NCI-H2029 (cell line): ENCODE results near the gene SDSL.

Experiments used
- DNase-seq: peaks from one replicate; lab custom pipeline; 2025; lab: John Stamatoyannopoulos, UW

The SDSL gene

DNA sequence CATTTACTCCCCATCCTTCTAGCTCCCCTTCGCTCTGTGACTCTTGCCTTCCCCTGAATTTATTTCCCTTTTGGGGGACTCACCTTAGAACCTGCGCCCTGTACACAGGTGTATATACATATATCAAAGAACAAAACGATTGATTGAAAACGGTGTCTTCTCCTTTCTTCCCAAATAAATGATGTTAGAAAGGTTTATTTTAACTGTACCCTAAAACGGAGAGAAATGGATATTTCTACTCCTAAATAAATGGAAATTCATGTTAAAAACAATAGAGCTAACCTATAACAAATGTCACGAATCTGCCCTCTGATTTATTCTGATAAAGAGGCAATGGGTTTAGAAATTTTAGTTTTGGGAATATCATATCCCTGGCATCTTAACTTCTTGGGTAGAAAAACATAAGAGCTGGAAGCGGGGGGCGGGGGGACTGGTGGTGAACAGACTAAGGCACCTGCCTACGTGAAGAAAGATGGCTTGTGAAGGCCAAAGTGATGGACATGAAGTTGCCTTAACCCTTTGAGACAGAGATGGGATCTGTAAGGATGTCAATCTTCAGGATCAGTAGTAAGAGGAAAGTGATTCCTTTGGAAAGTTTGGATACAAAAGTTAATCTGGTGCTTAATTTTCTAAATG, 58.3 kb downstream of the SDSL start:
- no peak for DNase-seq

DNA sequence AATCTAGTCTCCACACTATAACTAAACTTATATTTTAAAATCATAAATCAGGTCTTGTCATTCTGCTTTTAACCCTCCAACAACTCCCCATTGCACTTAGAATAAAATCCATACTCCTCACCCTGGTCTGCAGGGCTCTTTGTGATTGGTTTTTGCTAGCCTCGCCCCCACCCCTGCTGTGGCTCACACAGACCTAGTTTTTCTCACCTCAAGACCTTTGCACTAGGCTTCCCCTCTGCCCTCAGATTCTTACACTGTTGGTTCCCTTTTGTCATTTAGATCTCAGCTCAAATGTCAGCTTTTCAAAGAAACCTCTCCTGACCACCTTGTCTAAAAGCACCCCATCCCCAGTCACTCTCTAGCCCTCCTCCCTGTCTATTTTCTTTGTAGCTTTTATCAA, 60.2 kb downstream of the SDSL start:
- no peak for DNase-seq

DNA sequence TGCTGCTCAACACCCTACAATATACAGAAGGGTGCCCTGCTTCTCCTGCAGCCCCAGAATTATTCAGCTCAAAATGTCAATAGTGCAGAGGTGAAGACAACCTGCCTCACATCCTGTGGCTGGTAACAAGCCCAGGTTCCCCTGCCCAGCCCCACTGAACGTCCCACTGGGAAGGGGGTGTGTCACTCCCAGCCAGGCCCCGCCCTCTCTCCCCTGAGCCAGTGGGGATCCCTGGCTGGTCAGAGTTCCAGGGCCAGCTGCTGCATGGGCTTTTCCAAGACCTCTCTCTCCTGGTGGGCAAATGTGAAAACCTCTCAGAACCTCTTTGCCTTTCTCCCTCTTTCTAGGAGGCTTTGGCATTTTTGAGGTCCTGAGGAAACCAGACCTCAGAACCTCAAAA, 63.1 kb downstream of the SDSL start:
- DNase-seq = no peak

DNA sequence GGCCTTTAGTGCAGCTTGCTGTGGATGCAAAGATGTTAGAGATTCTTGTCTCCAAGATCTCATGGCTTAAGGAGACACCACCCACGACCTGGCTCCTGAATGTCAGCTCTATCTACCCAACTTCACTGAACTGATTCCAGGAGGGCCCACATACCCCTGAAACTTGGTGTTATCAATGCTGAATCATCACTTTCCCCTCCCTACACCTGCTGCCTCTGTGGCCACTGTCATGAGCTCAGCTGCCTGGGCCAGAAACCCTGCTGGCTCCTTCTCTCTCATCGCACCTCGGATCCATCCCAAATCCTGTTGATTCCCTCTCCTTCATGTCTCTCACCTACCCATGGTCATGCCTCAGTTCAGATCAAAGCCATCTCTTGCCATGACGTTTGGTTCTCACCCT, 64.5 kb downstream of the SDSL start:
- DNase-seq = no peak
